ENCODE measurements around the gene KCP.

The KCP gene

GRCh38 chr7:128887169-128888038, 23.1 kb downstream of the KCP start:
- DNase-seq (ENCODE audit: low spot score), result no peak

GRCh38 chr7:128886391-128887168, 23.9 kb downstream of the KCP start:
- no peak for DNase-seq (ENCODE audit: low spot score)

GRCh38 chr7:128885370-128886187, 24.9 kb downstream of the KCP start:
- no peak for DNase-seq (ENCODE audit: low spot score)

- DNase-seq (ENCODE audit: low spot score), result no peak
Measured at GRCh38 chr7:128884561-128885369, 25.7 kb downstream of the KCP start.

- DNase-seq (ENCODE audit: low spot score), result peak; percentile 81
Measured at GRCh38 chr7:128883622-128884448, 26.7 kb downstream of the KCP start.

GRCh38 chr7:128882134-128882533, 28.4 kb downstream of the KCP start:
- DNase-seq (ENCODE audit: low spot score), result no peak

- DNase-seq (ENCODE audit: low spot score), result no peak
Measured at GRCh38 chr7:128881458-128882125, 28.9 kb downstream of the KCP start.

GRCh38 chr7:128880791-128881457, 29.6 kb downstream of the KCP start:
- DNase-seq (ENCODE audit: low spot score), result no peak

GRCh38 chr7:128879939-128880746, 30.4 kb downstream of the KCP start:
- DNase-seq (ENCODE audit: low spot score), result peak; percentile 63

GRCh38 chr7:128879461-128879938, 31.0 kb downstream of the KCP start:
- DNase-seq (ENCODE audit: low spot score), result no peak

GRCh38 chr7:128878226-128879105, 32.0 kb downstream of the KCP start:
- no peak for DNase-seq (ENCODE audit: low spot score)

GRCh38 chr7:128877756-128878120, 32.8 kb downstream of the KCP start:
- no peak for DNase-seq (ENCODE audit: low spot score)

GRCh38 chr7:128876978-128877755, 33.3 kb downstream of the KCP start:
- no peak for DNase-seq (ENCODE audit: low spot score)

- no peak for DNase-seq (ENCODE audit: low spot score)
Measured at GRCh38 chr7:128876586-128876977, 33.9 kb downstream of the KCP start.

- DNase-seq (ENCODE audit: low spot score), result no peak
Measured at GRCh38 chr7:128876127-128876526, 34.4 kb downstream of the KCP start.

- no peak for DNase-seq (ENCODE audit: low spot score)
Measured at GRCh38 chr7:128875523-128875948, 35.0 kb downstream of the KCP start.

Measured in RKO (cell line).